Right lobe of liver (tissue), 4 donors: Measurements from ENCODE around the gene MYO5B.

Experiments
- POLR2A ChIP-seq: fragments of 450-650 bp; IDR thresholded peaks from one replicate; pipeline ENCODE4 v1.6.1; 2017; ENCODE audit warnings: antibody characterized with exemption, mild to moderate bottlenecking
- TF ChIP-seq, protein P1 (sequence below), 4 donors: fragments of 200-600 bp in 3 of 4; fragments of 450-650 bp in 1 of 4; IDR thresholded peaks; one replicate each; pipeline versions ENCODE4 v1.5.1 to v1.8.0; 2016 to 2022; ENCODE audit warnings: antibody characterized with exemption in 4 of 4, mild to moderate bottlenecking in 2 of 4
- donor health status: DM: no; HTN: no; CAD: no.
- donor health status: DM: no; HTN: no; CAD: no.
- donor health status: DM: no; HTN: yes; CAD: no.

DNA sequence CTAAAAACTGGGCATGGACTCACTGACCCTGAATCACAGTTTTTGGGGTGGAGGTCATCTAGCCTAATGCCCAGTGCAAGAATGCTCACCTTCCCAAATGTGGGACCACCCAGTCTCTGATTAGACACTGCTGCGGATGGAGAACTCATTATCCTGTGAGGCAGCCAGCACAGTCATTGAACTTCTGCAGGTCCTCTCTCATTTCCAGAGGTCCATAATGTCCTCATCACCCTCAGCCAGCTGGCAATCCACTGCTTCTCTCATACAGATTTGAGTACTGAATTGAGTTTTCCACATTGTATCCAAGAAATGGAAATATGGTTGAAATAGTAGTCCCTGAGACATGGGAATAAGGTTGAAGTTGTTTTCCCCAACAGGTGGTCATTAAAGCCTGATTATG is 5.0 kb upstream of the MYO5B start:
- TF ChIP-seq POLR2A, result no peak
- TF ChIP-seq, protein P1, sequence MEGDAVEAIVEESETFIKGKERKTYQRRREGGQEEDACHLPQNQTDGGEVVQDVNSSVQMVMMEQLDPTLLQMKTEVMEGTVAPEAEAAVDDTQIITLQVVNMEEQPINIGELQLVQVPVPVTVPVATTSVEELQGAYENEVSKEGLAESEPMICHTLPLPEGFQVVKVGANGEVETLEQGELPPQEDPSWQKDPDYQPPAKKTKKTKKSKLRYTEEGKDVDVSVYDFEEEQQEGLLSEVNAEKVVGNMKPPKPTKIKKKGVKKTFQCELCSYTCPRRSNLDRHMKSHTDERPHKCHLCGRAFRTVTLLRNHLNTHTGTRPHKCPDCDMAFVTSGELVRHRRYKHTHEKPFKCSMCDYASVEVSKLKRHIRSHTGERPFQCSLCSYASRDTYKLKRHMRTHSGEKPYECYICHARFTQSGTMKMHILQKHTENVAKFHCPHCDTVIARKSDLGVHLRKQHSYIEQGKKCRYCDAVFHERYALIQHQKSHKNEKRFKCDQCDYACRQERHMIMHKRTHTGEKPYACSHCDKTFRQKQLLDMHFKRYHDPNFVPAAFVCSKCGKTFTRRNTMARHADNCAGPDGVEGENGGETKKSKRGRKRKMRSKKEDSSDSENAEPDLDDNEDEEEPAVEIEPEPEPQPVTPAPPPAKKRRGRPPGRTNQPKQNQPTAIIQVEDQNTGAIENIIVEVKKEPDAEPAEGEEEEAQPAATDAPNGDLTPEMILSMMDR (IDR thresholded peaks at IDR 0.05), result no peak
